OCI-LY7 (cell line): ENCODE measurements around the gene SLC48A1. TPM values are rescaled to one million over a fixed set of nuclear protein-coding genes. Genes with fewer than 3 reads are reported as not detected.

Source experiments
- BruUV-seq: library from RNA; stranded (reverse); fragments of 400-500 nt; replicated peaks from 2 replicates; lab custom pipeline; 2021; lab: Mats Ljungman, UMichigan
- CTCF ChIA-PET: fragments of 300-600 bp; sonication (Branson Sonifier 250); formaldehyde crosslinking; loops from one replicate; lab custom pipeline; 2022; ENCODE audit warnings: antibody characterized with exemption; ENCODE audit not compliant: unreplicated experiment; lab: Charles Lee
- POLR2A ChIA-PET: fragments of 300-600 bp; sonication (Branson Sonifier 250); formaldehyde crosslinking; loops from one replicate; lab custom pipeline; 2022; ENCODE audit warnings: antibody characterized with exemption; lab: Charles Lee
- DNase-seq: peaks from one replicate; pipeline ENCODE4 v3.0.0-alpha.2; 2015; ENCODE audit warnings: low spot score
- H2AFZ ChIP-seq: fragments of 200-600 bp; sonication (generic), shearing (Covaris generic); 2 replicates; pipeline ENCODE4 v1.6.1; 2014; ENCODE audit warnings: mild to moderate bottlenecking, antibody characterized with exemption, low read length, moderate library complexity
- H3K27ac ChIP-seq: fragments of 200-600 bp; sonication (generic); 2 replicates; pipeline ENCODE4 v1.5.1; 2014; ENCODE audit warnings: mixed run types, low read depth, mild to moderate bottlenecking, moderate library complexity, low read length, inconsistent platforms; ENCODE audit not compliant: poor library complexity, severe bottlenecking
- H3K36me3 ChIP-seq: fragments of 200-600 bp; sonication (generic); 2 replicates; pipeline ENCODE4 v1.6.1; 2014; ENCODE audit warnings: mild to moderate bottlenecking, antibody characterized with exemption, low read length, moderate library complexity, mixed read lengths; ENCODE audit not compliant: insufficient read depth
- H3K4me1 ChIP-seq: fragments of 200-600 bp; sonication (generic); 2 replicates; pipeline ENCODE4 v1.5.1; 2014; ENCODE audit warnings: mild to moderate bottlenecking, low read length; ENCODE audit not compliant: insufficient read depth, poor library complexity, severe bottlenecking
- H3K4me2 ChIP-seq: fragments of 200-600 bp; sonication (generic); 2 replicates; pipeline ENCODE4 v1.6.1; 2014; ENCODE audit warnings: mild to moderate bottlenecking, low read length
- H3K4me3 ChIP-seq: fragments of 200-600 bp; sonication (generic); 2 replicates; pipeline ENCODE4 v1.5.1; 2014; ENCODE audit warnings: mild to moderate bottlenecking, low read depth, low read length; ENCODE audit not compliant: poor library complexity, severe bottlenecking
- H3K79me2 ChIP-seq: fragments of 200-600 bp; sonication (generic); 2 replicates; pipeline ENCODE4 v1.6.1; 2016; ENCODE audit warnings: low read depth, mild to moderate bottlenecking, low read length, moderate library complexity, mixed read lengths; ENCODE audit not compliant: insufficient read depth
- H3K9me2 ChIP-seq: fragments of 200-600 bp; sonication (generic); 2 replicates; pipeline ENCODE4 v1.6.1; 2016; ENCODE audit warnings: mild to moderate bottlenecking, low read length, mixed read lengths; ENCODE audit not compliant: insufficient read depth
- H3K9me3 ChIP-seq: fragments of 200-600 bp; sonication (generic); 2 replicates; pipeline ENCODE4 v1.6.1; 2014; ENCODE audit warnings: mild to moderate bottlenecking, mixed run types, low read length, mixed read lengths
- H4K20me1 ChIP-seq: fragments of 200-600 bp; sonication (generic); 2 replicates; pipeline ENCODE4 v1.6.1; 2014; ENCODE audit warnings: mild to moderate bottlenecking, antibody characterized with exemption, low read length, moderate library complexity, mixed read lengths; ENCODE audit not compliant: insufficient read depth
- CTCF ChIP-seq: fragments of 200-600 bp; sonication (generic); conservative IDR thresholded peaks from 2 replicates; pipeline ENCODE4 v1.5.1; 2014; ENCODE audit warnings: mild to moderate bottlenecking, antibody characterized with exemption, low read length, moderate library complexity, mixed read lengths
- EZH2phosphoT487 ChIP-seq: fragments of 200-600 bp; sonication (generic); IDR thresholded peaks from 2 replicates; pipeline ENCODE4 v1.6.1; 2018; ENCODE audit warnings: low read depth, borderline replicate concordance, mild to moderate bottlenecking, mixed run types, antibody characterized with exemption, low read length, moderate library complexity, mixed read lengths
- intact Hi-C: fragments of 100-400 bp; cut with micrococcal nuclease; formaldehyde crosslinking; loops from one replicate; pipeline ENCODE4 v1.10.0; 2022; ENCODE audit not compliant: unreplicated experiment
- total RNA-seq, 2 experiments: library from RNA; depleted of rRNA in 1 of 2; stranded (reverse); fragments of >200 nt in 1 of 2; shearing (Covaris generic) in 1 of 2; gene quantifications; 2 replicates each; pipeline ENCODE4 v1.2.3, GENCODE V29; 2014 to 2022

SLC48A1 gene
- total RNA-seq, 2 experiments from 2014 or later = 9.6 to 12.0 TPM

GRCh38 chr12:47824635-47825034 is 51.6 kb downstream of the SLC48A1 start:
- intact Hi-C loops = no loop called here
- TF ChIP-seq EZH2phosphoT487 (no peak), CTCF (no peak)
- H3K79me2 ChIP-seq = no peaks in the 10 kb centered on the region
- no peak for DNase-seq
- H2AFZ ChIP-seq = peak overlapping the region; percentile 32; the same call in 1 of the 2 replicates
- peak overlapping the region; percentile 37 for H3K4me2 ChIP-seq
- H3K9me2 ChIP-seq = no peaks in the 10 kb centered on the region
- no peaks in the 10 kb centered on the region for H3K9me3 ChIP-seq
- no peaks in the 10 kb centered on the region for H4K20me1 ChIP-seq
- peaks cover 75% of the 10 kb centered on the region for H3K4me1 ChIP-seq
- no TSS peak for BruUV-seq
- H3K4me3 ChIP-seq = no peak overlapping the region
- CTCF ChIA-PET = interaction anchor here (0.7 to 0.8 kb wide), 2 partner anchors 9 to 14 kb away, joined by 3 read pairs; no protein-coding TSS in a partner anchor
- H3K36me3 ChIP-seq = no peaks in the 10 kb centered on the region
- H3K27ac ChIP-seq = peak overlapping the region; percentile 35
- POLR2A ChIA-PET = interaction anchor here (1.7 to 1.9 kb wide), 2 partner anchors 9 to 11 kb away, joined by 7 to 11 read pairs; no protein-coding TSS in a partner anchor

GRCh38 chr12:47825173-47825639 is 52.2 kb downstream of the SLC48A1 start:
- intact Hi-C loops = no loop called here
- no peak overlapping the region for H2AFZ ChIP-seq
- no peaks in the 10 kb centered on the region for H3K9me3 ChIP-seq
- H3K79me2 ChIP-seq = no peaks in the 10 kb centered on the region
- no peaks in the 10 kb centered on the region for H3K9me2 ChIP-seq
- no peak for TF ChIP-seq EZH2phosphoT487
- TF ChIP-seq CTCF = no peak
- peaks cover 75% of the 10 kb centered on the region for H3K4me1 ChIP-seq
- POLR2A ChIA-PET = interaction anchor here (1.7 to 14.2 kb wide), 3 partner anchors 9 to 15 kb away, joined by 7 to 342 read pairs (median 11); no protein-coding TSS in a partner anchor
- CTCF ChIA-PET = no interaction called here
- 0 out of 2 replicates have a peak overlapping the region, but pooled peaks have one; percentile 37 for H3K4me2 ChIP-seq
- DNase-seq = no peak
- H3K36me3 ChIP-seq = no peaks in the 10 kb centered on the region
- H4K20me1 ChIP-seq = no peaks in the 10 kb centered on the region
- H3K4me3 ChIP-seq = no peak overlapping the region
- BruUV-seq = no TSS peak
- peak overlapping the region; percentile 35 for H3K27ac ChIP-seq
